ENCODE data around the gene COL1A1. TPM values are rescaled to one million over a fixed set of nuclear protein-coding genes. Genes with fewer than 3 reads are reported as not detected.

Gene COL1A1
- total RNA-seq, 1 experiment from 2014 or later: 104 TPM

DNA sequence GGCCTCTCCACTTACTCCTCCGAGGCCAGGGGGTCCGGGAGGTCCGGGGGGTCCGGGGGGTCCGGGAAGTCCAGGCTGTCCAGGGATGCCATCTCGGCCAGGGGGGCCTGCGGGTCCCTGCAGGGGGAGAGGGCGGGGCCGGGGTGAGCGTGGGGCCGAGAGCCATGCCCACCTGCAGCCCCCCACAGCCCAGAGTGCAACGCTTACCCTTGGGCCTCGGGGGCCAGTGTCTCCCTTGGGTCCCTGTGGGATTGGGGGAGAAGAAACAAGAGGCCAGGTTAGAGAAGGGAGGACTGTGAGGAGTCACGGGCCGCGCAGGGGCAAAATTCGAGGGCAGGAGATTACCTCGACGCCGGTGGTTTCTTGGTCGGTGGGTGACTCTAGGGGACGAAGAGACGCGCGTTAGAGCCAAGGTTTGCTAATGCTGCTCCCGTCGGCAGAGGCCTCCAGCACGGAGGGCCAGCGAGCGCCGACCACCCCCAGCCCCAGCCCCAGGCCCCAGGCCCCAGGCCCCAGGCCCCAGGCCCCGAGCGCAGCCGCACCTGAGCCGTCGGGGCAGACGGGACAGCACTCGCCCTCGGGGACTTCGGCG lies 2.1 kb downstream of the COL1A1 start:
- DNase-seq: no peak
- Histone ChIP-seq H4K5ac (ENCODE audit: insufficient read length, low read depth, low read length) (no peak overlapping the region), H3K14ac (ENCODE audit: insufficient read depth, low read length) (no peak overlapping the region), H3K4me1 (ENCODE audit: insufficient read depth, low read length) (no peaks in the 10 kb centered on the region), H3K9me3 (ENCODE audit: control insufficient read depth, low read depth, low read length) (no peaks in the 10 kb centered on the region), H3K79me2 (ENCODE audit: insufficient read depth, low read length) (no peaks in the 10 kb centered on the region), H3K23me2 (ENCODE audit: insufficient read length, low read depth, low read length, poor library complexity, severe bottlenecking) (peaks cover 15% of the 10 kb centered on the region), H2BK12ac (ENCODE audit: insufficient read length, low read depth, low read length) (no peak overlapping the region), H3K9ac (ENCODE audit: extremely low read depth, insufficient read length, low read length) (no peak overlapping the region), H2AK5ac (ENCODE audit: insufficient read length, low read length) (no peak overlapping the region), H2BK20ac (ENCODE audit: low read depth, low read length, poor library complexity, severe bottlenecking) (no peak overlapping the region), H2AFZ (ENCODE audit: low read length) (no peak overlapping the region), H3K18ac (ENCODE audit: insufficient read length, low read depth, low read length) (no peak overlapping the region), H4K91ac (ENCODE audit: insufficient read length, low read depth, low read length) (no peak overlapping the region), H3K4ac (ENCODE audit: low read depth, low read length) (no peak overlapping the region), H2BK15ac (ENCODE audit: low read depth, low read length) (no peak overlapping the region), H2BK120ac (ENCODE audit: low read depth, low read length, poor library complexity, severe bottlenecking) (no peak overlapping the region), H3K79me1 (ENCODE audit: insufficient read depth, low read depth, low read length, poor library complexity, severe bottlenecking) (no peaks in the 10 kb centered on the region), H3T11ph (ENCODE audit: low read length) (no peak overlapping the region), H3K27ac (ENCODE audit: insufficient read length, low read depth, low read length) (no peak overlapping the region), H4K8ac (replicated peaks; ENCODE audit: insufficient read length, low read depth, low read length) (no peak overlapping the region), H3K23ac (ENCODE audit: insufficient read length, low read depth, low read length) (no peak overlapping the region), H3K56ac (ENCODE audit: insufficient read length, low read depth, low read length) (no peak overlapping the region), H2BK5ac (ENCODE audit: insufficient read length, low read length) (no peak overlapping the region), H3K4me2 (ENCODE audit: insufficient read depth, insufficient read length, low read length) (peak overlapping the region; percentile 63), H4K20me1 (ENCODE audit: control insufficient read depth, insufficient read depth, insufficient read length) (no peaks in the 10 kb centered on the region), H3K27me3 (ENCODE audit: insufficient read depth, low read length) (peaks cover 7% of the 10 kb centered on the region; the same call in 1 of the 2 replicates)
- peak overlapping the region; percentile 81 to 88; a peak in 4 of 5 replicates for H3K4me3 Mint-ChIP-seq
- peaks cover 12 to 26% of the 10 kb centered on the region in 2 experiments for H3K4me1 Mint-ChIP-seq
- peaks cover 37% of the 10 kb centered on the region for H3K27me3 Mint-ChIP-seq (ENCODE audit: low read depth)
- peaks cover 0 to 40% (median 34%) of the 10 kb centered on the region in 3 experiments; a peak in 5 of 7 replicates for H3K36me3 Mint-ChIP-seq (ENCODE audit: insufficient read depth in 1 of 3, low read depth in 3 of 3)
- no peaks in the 10 kb centered on the region; a peak in 2 of 5 replicates for H3K9me3 Mint-ChIP-seq
- H3K27ac Mint-ChIP-seq: no peak overlapping the region; a peak in 1 of 7 replicates
- no peak for TF ChIP-seq CTCF (conservative IDR thresholded peaks at IDR 0.05)
- no CpG with 5 or more reads among the region's 41 CpGs for WGBS (ENCODE audit: extremely low coverage, insufficient read length, low lambda C conversion rate)

Data from H9 (cell line).